Activated T-cell treated with anti-CD3 and anti-CD28 coated beads, Interleukin-2, amount 50 U/mL, for 24 hours (primary cell): ENCODE data around the gene KISS1.

Experiments
- DNase-seq: peaks from one replicate; pipeline ENCODE4 v3.0.0-alpha.2; 2020
- H3K27ac Mint-ChIP-seq: 2 replicates; pipeline ENCODE4 v1.8.0; 2020; ENCODE audit warnings: mild to moderate bottlenecking, mixed read lengths
- H3K27me3 Mint-ChIP-seq: 2 replicates; pipeline ENCODE4 v1.8.0; 2020; ENCODE audit warnings: mixed read lengths
- H3K36me3 Mint-ChIP-seq: 2 replicates; pipeline ENCODE4 v1.8.0; 2020; ENCODE audit warnings: low read depth, mixed read lengths
- H3K4me1 Mint-ChIP-seq: 2 replicates; pipeline ENCODE4 v1.8.0; 2020; ENCODE audit warnings: low read depth, mixed read lengths
- H3K4me3 Mint-ChIP-seq: 2 replicates; pipeline ENCODE4 v1.8.0; 2020; ENCODE audit warnings: mild to moderate bottlenecking, moderate library complexity, mixed read lengths
- H3K9me3 Mint-ChIP-seq: 2 replicates; pipeline ENCODE4 v1.8.0; 2020; ENCODE audit warnings: mixed read lengths

The KISS1 gene

GRCh38 chr1:204191456-204191855 is 4.8 kb downstream of the KISS1 start:
- DNase-seq = no peak
- no peaks in the 10 kb centered on the region for H3K9me3 Mint-ChIP-seq
- H3K36me3 Mint-ChIP-seq = no peaks in the 10 kb centered on the region
- H3K27me3 Mint-ChIP-seq = peaks cover 56% of the 10 kb centered on the region
- peaks cover 28% of the 10 kb centered on the region for H3K4me1 Mint-ChIP-seq
- H3K27ac Mint-ChIP-seq = no peak overlapping the region
- H3K4me3 Mint-ChIP-seq = no peak overlapping the region

GRCh38 chr1:204190212-204191211 is 5.8 kb downstream of the KISS1 start:
- peaks cover 28% of the 10 kb centered on the region for H3K4me1 Mint-ChIP-seq
- peak; percentile 42 for DNase-seq
- H3K9me3 Mint-ChIP-seq = no peaks in the 10 kb centered on the region
- no peak overlapping the region for H3K4me3 Mint-ChIP-seq
- no peaks in the 10 kb centered on the region for H3K36me3 Mint-ChIP-seq
- H3K27ac Mint-ChIP-seq = no peak overlapping the region
- H3K27me3 Mint-ChIP-seq = peaks cover 63% of the 10 kb centered on the region

- H3K27ac Mint-ChIP-seq = no peak overlapping the region
- H3K27me3 Mint-ChIP-seq = peaks cover 63% of the 10 kb centered on the region
- no peaks in the 10 kb centered on the region for H3K9me3 Mint-ChIP-seq
- no peak for DNase-seq
- no peak overlapping the region for H3K4me3 Mint-ChIP-seq
- H3K4me1 Mint-ChIP-seq = peaks cover 21% of the 10 kb centered on the region
- H3K36me3 Mint-ChIP-seq = no peaks in the 10 kb centered on the region
Measured at GRCh38 chr1:204188959-204189639, 7.2 kb downstream of the KISS1 start.

GRCh38 chr1:204186597-204186996 is 9.7 kb downstream of the KISS1 start:
- no peak for DNase-seq
- Mint-ChIP-seq H3K27ac (no peak overlapping the region), H3K9me3 (no peaks in the 10 kb centered on the region), H3K4me1 (peaks cover 21% of the 10 kb centered on the region), H3K36me3 (no peaks in the 10 kb centered on the region), H3K27me3 (peaks cover 53% of the 10 kb centered on the region), H3K4me3 (no peak overlapping the region)

- H3K9me3 Mint-ChIP-seq = no peaks in the 10 kb centered on the region
- no peak overlapping the region for H3K27ac Mint-ChIP-seq
- no peaks in the 10 kb centered on the region for H3K36me3 Mint-ChIP-seq
- H3K4me1 Mint-ChIP-seq = no peaks in the 10 kb centered on the region
- no peak for DNase-seq
- peaks cover 7% of the 10 kb centered on the region for H3K27me3 Mint-ChIP-seq
- H3K4me3 Mint-ChIP-seq = no peak overlapping the region
Measured at GRCh38 chr1:204181116-204181515, 15.2 kb downstream of the KISS1 start.

- Mint-ChIP-seq H3K36me3 (no peaks in the 10 kb centered on the region), H3K27me3 (peaks cover 4% of the 10 kb centered on the region), H3K27ac (no peak overlapping the region), H3K4me1 (no peaks in the 10 kb centered on the region), H3K4me3 (no peak overlapping the region), H3K9me3 (no peaks in the 10 kb centered on the region)
- DNase-seq = no peak
Measured at GRCh38 chr1:204180133-204180532, 16.2 kb downstream of the KISS1 start.

GRCh38 chr1:204178487-204179281 is 17.6 kb downstream of the KISS1 start:
- Mint-ChIP-seq H3K4me1 (no peaks in the 10 kb centered on the region), H3K36me3 (no peaks in the 10 kb centered on the region), H3K4me3 (no peak overlapping the region), H3K27me3 (peaks cover 6% of the 10 kb centered on the region), H3K27ac (no peak overlapping the region), H3K9me3 (no peaks in the 10 kb centered on the region)
- DNase-seq = no peak

- no peaks in the 10 kb centered on the region for H3K4me1 Mint-ChIP-seq
- no peak overlapping the region for H3K4me3 Mint-ChIP-seq
- no peak overlapping the region for H3K27ac Mint-ChIP-seq
Measured at GRCh38 chr1:204177133-204177532, 19.2 kb downstream of the KISS1 start.

GRCh38 chr1:204176049-204176448 is 20.2 kb downstream of the KISS1 start:
- H3K4me3 Mint-ChIP-seq = no peak overlapping the region
- no peak for DNase-seq
- peaks cover 13% of the 10 kb centered on the region for H3K27me3 Mint-ChIP-seq
- no peak overlapping the region for H3K27ac Mint-ChIP-seq
- H3K4me1 Mint-ChIP-seq = no peaks in the 10 kb centered on the region
- H3K36me3 Mint-ChIP-seq = no peaks in the 10 kb centered on the region
- H3K9me3 Mint-ChIP-seq = peaks cover 8% of the 10 kb centered on the region

More at GRCh38 chr1:204177133-204177532, 19.2 kb downstream of the KISS1 start:
- no peak for DNase-seq
- H3K9me3 Mint-ChIP-seq = peaks cover 3% of the 10 kb centered on the region
- peaks cover 13% of the 10 kb centered on the region for H3K27me3 Mint-ChIP-seq
- H3K36me3 Mint-ChIP-seq = no peaks in the 10 kb centered on the region

GRCh38 chr1:204174958-204175357 is 21.3 kb downstream of the KISS1 start:
- Mint-ChIP-seq H3K4me1 (no peaks in the 10 kb centered on the region), H3K36me3 (peaks cover 2% of the 10 kb centered on the region), H3K9me3 (peaks cover 18% of the 10 kb centered on the region), H3K27me3 (peaks cover 13% of the 10 kb centered on the region), H3K27ac (no peak overlapping the region), H3K4me3 (no peak overlapping the region)
- no peak for DNase-seq

- H3K36me3 Mint-ChIP-seq = peaks cover 2% of the 10 kb centered on the region
- H3K27ac Mint-ChIP-seq = no peak overlapping the region
- H3K9me3 Mint-ChIP-seq = peaks cover 34% of the 10 kb centered on the region
- peaks cover 9% of the 10 kb centered on the region for H3K27me3 Mint-ChIP-seq
- no peak overlapping the region for H3K4me3 Mint-ChIP-seq
- no peaks in the 10 kb centered on the region for H3K4me1 Mint-ChIP-seq
- no peak for DNase-seq
Measured at GRCh38 chr1:204172404-204173029, 23.8 kb downstream of the KISS1 start.

- no peaks in the 10 kb centered on the region for H3K4me1 Mint-ChIP-seq
- peaks cover 2% of the 10 kb centered on the region for H3K36me3 Mint-ChIP-seq
- no peak overlapping the region for H3K4me3 Mint-ChIP-seq
- no peak for DNase-seq
- peaks cover 39% of the 10 kb centered on the region for H3K9me3 Mint-ChIP-seq
- H3K27me3 Mint-ChIP-seq = peaks cover 9% of the 10 kb centered on the region
- no peak overlapping the region for H3K27ac Mint-ChIP-seq
Measured at GRCh38 chr1:204171751-204172178, 24.5 kb downstream of the KISS1 start.

- DNase-seq = no peak
- peaks cover 9% of the 10 kb centered on the region for H3K27me3 Mint-ChIP-seq
- no peak overlapping the region for H3K4me3 Mint-ChIP-seq
- H3K4me1 Mint-ChIP-seq = no peaks in the 10 kb centered on the region
- H3K27ac Mint-ChIP-seq = no peak overlapping the region
- peaks cover 39% of the 10 kb centered on the region for H3K9me3 Mint-ChIP-seq
- peaks cover 2% of the 10 kb centered on the region for H3K36me3 Mint-ChIP-seq
Measured at GRCh38 chr1:204170494-204171155, 25.7 kb downstream of the KISS1 start.
